Measurements from ENCODE around the gene BAHCC1. TPM values are rescaled to one million over a fixed set of nuclear protein-coding genes. Genes with fewer than 3 reads are reported as not detected.
A peak's percentile ranks its signal among the peaks of the same experiment; 100 is the strongest.

Gene BAHCC1
- total and polyA plus RNA-seq, 2 donors: 5.8 to 7.3 TPM

- Histone ChIP-seq H3K36me3 (ENCODE audit: control insufficient read depth in 2 of 2, insufficient read depth in 2 of 2, low read length in 1 of 2) (no peaks in the 10 kb centered on the region), H3K27me3 (ENCODE audit: control insufficient read depth in 2 of 2, insufficient read depth in 1 of 2, low read length in 1 of 2) (peaks cover 0 to 17% of the 10 kb centered on the region in 2 donors), H3K9me3 (ENCODE audit: control insufficient read depth in 2 of 2, insufficient read depth in 1 of 2, low read length in 1 of 2) (peaks cover 0 to 6% of the 10 kb centered on the region in 2 donors), H3K4me3 (ENCODE audit: low read length in 2 of 2) (no peak overlapping the region), H3K27ac (ENCODE audit: low read depth in 1 of 2, low read length in 1 of 2) (peak overlapping the region in 1 of 2 donors; percentile 4), H3K4me1 (ENCODE audit: control insufficient read depth in 2 of 2, insufficient read depth in 2 of 2, low read length in 2 of 2) (peaks cover 16 to 67% of the 10 kb centered on the region in 2 donors)
- peak in 1 of 9 donors; percentile 48 for DNase-seq (ENCODE audit: low read depth in 6 of 9, low spot score in 9 of 9)
- WGBS: 80% methylated on average over 27 of the region's 27 CpGs
These were observed 94.0 kb downstream of the BAHCC1 start for GRCh38 chr17:81489012-81489997.

GRCh38 chr17:81489998-81490992, 95.0 kb downstream of the BAHCC1 start:
- Histone ChIP-seq H3K27me3 (ENCODE audit: control insufficient read depth in 2 of 2, insufficient read depth in 1 of 2, low read length in 1 of 2) (peaks cover 0 to 13% of the 10 kb centered on the region in 2 donors), H3K4me3 (ENCODE audit: low read length in 2 of 2) (no peak overlapping the region), H3K36me3 (ENCODE audit: control insufficient read depth in 2 of 2, insufficient read depth in 2 of 2, low read length in 1 of 2) (no peaks in the 10 kb centered on the region), H3K27ac (ENCODE audit: low read depth in 1 of 2, low read length in 1 of 2) (no peak overlapping the region), H3K4me1 (ENCODE audit: control insufficient read depth in 2 of 2, insufficient read depth in 2 of 2, low read length in 2 of 2) (peaks cover 13 to 64% of the 10 kb centered on the region in 2 donors), H3K9me3 (ENCODE audit: control insufficient read depth in 2 of 2, insufficient read depth in 1 of 2, low read length in 1 of 2) (peaks cover 0 to 6% of the 10 kb centered on the region in 2 donors)
- no peak for DNase-seq (ENCODE audit: low read depth in 6 of 9, low spot score in 9 of 9)
- 82% methylated on average over 14 of the region's 14 CpGs for WGBS

GRCh38 chr17:81491181-81491581, 95.9 kb downstream of the BAHCC1 start:
- Histone ChIP-seq H3K4me3 (ENCODE audit: low read length in 2 of 2) (no peak overlapping the region), H3K27me3 (ENCODE audit: control insufficient read depth in 2 of 2, insufficient read depth in 1 of 2, low read length in 1 of 2) (peaks cover 0 to 13% of the 10 kb centered on the region in 2 donors), H3K36me3 (ENCODE audit: control insufficient read depth in 2 of 2, insufficient read depth in 2 of 2, low read length in 1 of 2) (no peaks in the 10 kb centered on the region), H3K4me1 (ENCODE audit: control insufficient read depth in 2 of 2, insufficient read depth in 2 of 2, low read length in 2 of 2) (peaks cover 13 to 60% of the 10 kb centered on the region in 2 donors), H3K27ac (ENCODE audit: low read depth in 1 of 2, low read length in 1 of 2) (no peak overlapping the region), H3K9me3 (ENCODE audit: control insufficient read depth in 2 of 2, insufficient read depth in 1 of 2, low read length in 1 of 2) (peaks cover 0 to 6% of the 10 kb centered on the region in 2 donors)
- 91% methylated on average over 5 of the region's 5 CpGs for WGBS
- DNase-seq (ENCODE audit: low read depth in 6 of 9, low spot score in 9 of 9): no peak

GRCh38 chr17:81491761-81492160, 96.5 kb downstream of the BAHCC1 start:
- H3K9me3 ChIP-seq (ENCODE audit: control insufficient read depth in 2 of 2, insufficient read depth in 1 of 2, low read length in 1 of 2): peaks cover 0 to 6% of the 10 kb centered on the region in 2 donors
- 56% methylated on average over 5 of the region's 5 CpGs for WGBS

DNA sequence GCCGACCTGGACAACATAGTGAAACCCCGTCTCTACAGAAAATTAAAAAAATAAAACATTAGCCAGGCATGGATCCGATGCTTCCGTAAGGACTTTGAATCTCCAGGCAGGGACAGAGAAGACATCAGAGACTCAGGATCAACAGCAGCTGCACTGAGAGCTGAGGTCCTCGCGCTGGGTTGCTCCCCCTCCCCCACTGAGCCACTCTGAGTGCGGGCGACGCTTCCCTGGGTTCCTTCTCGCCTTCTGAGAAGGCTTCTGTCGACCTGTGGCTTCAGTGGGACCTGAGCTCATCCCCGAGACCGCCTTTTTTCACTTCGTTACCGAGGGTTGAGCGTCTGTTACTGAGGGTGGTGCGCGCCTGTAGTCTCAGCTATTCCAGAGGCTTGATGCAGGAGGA, 96.9 kb downstream of the BAHCC1 start:
- no peaks in the 10 kb centered on the region for H3K36me3 ChIP-seq (ENCODE audit: control insufficient read depth in 2 of 2, insufficient read depth in 2 of 2, low read length in 1 of 2)
- H3K27me3 ChIP-seq (ENCODE audit: control insufficient read depth in 2 of 2, insufficient read depth in 1 of 2, low read length in 1 of 2): peaks cover 0 to 13% of the 10 kb centered on the region in 2 donors
- peak in 1 of 9 donors; percentile 61 for DNase-seq (ENCODE audit: low read depth in 6 of 9, low spot score in 9 of 9)
- H3K27ac ChIP-seq (ENCODE audit: low read depth in 1 of 2, low read length in 1 of 2): peak overlapping the region in 1 of 2 donors; percentile 53
- H3K9me3 ChIP-seq (ENCODE audit: control insufficient read depth in 2 of 2, insufficient read depth in 1 of 2, low read length in 1 of 2): peaks cover 0 to 6% of the 10 kb centered on the region in 2 donors
- peaks cover 11 to 50% of the 10 kb centered on the region in 2 donors for H3K4me1 ChIP-seq (ENCODE audit: control insufficient read depth in 2 of 2, insufficient read depth in 2 of 2, low read length in 2 of 2)
- H3K4me3 ChIP-seq (ENCODE audit: low read length in 2 of 2): no peak overlapping the region
- WGBS: 79% methylated on average over 18 of the region's 18 CpGs

More at GRCh38 chr17:81491761-81492160, 96.5 kb downstream of the BAHCC1 start:
- H3K4me1 ChIP-seq (ENCODE audit: control insufficient read depth in 2 of 2, insufficient read depth in 2 of 2, low read length in 2 of 2): peaks cover 13 to 55% of the 10 kb centered on the region in 2 donors
- H3K36me3 ChIP-seq (ENCODE audit: control insufficient read depth in 2 of 2, insufficient read depth in 2 of 2, low read length in 1 of 2): no peaks in the 10 kb centered on the region
- peaks cover 0 to 13% of the 10 kb centered on the region in 2 donors for H3K27me3 ChIP-seq (ENCODE audit: control insufficient read depth in 2 of 2, insufficient read depth in 1 of 2, low read length in 1 of 2)
- H3K4me3 ChIP-seq (ENCODE audit: low read length in 2 of 2): no peak overlapping the region
- H3K27ac ChIP-seq (ENCODE audit: low read depth in 1 of 2, low read length in 1 of 2): peak overlapping the region in 1 of 2 donors; percentile 53
- peak in 1 of 9 donors; percentile 41 for DNase-seq (ENCODE audit: low read depth in 6 of 9, low spot score in 9 of 9)

- 96% methylated on average over 9 of the region's 9 CpGs for WGBS
- Histone ChIP-seq H3K4me3 (ENCODE audit: low read length in 2 of 2) (no peak overlapping the region), H3K9me3 (ENCODE audit: control insufficient read depth in 2 of 2, insufficient read depth in 1 of 2, low read length in 1 of 2) (peaks cover 0 to 6% of the 10 kb centered on the region in 2 donors), H3K36me3 (ENCODE audit: control insufficient read depth in 2 of 2, insufficient read depth in 2 of 2, low read length in 1 of 2) (no peaks in the 10 kb centered on the region), H3K4me1 (ENCODE audit: control insufficient read depth in 2 of 2, insufficient read depth in 2 of 2, low read length in 2 of 2) (peaks cover 6 to 45% of the 10 kb centered on the region in 2 donors), H3K27me3 (ENCODE audit: control insufficient read depth in 2 of 2, insufficient read depth in 1 of 2, low read length in 1 of 2) (peaks cover 0 to 17% of the 10 kb centered on the region in 2 donors), H3K27ac (ENCODE audit: low read depth in 1 of 2, low read length in 1 of 2) (no peak overlapping the region)
- DNase-seq (ENCODE audit: low read depth in 6 of 9, low spot score in 9 of 9): no peak
These were observed 97.4 kb downstream of the BAHCC1 start for GRCh38 chr17:81492706-81493105.

DNA sequence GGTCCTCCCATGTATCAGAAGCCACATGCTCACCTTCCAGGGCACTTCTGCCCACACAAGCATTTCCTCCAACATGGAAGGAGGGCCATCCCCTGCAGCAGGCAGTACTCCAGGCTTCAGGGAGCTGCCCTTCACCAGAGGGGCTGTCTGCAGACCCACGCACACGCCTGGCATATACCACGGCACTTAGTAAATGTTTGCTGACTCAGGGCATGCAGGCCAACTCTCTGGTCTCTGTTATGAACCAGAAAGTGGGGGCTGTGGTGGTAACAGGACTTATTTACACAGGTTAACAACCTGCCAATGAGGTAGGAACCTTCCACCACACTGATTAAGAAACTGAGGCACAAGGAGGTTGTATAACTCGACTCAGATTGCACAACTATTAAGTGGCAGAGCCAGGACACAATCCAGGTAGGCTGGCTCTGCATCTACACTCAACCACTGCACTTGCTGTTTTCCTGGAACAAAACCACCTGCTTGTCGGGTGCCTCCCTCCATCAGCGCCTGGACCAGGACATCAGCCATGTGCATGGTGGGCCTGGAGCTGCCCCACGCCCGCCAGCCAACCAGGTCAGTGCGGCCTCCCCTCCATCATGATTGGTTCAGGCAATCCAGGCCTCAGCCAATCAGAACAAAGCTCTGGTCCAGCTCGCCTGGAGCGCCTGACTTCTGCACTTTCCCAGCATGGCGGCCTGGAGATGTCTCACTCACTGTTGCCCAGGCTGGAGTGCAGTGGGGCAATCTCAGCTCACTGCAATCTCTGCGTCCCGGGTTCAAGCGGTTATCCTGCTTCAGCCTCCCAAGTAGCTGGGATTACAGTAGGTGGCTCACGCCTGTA, 98.2 kb downstream of the BAHCC1 start:
- DNase-seq (ENCODE audit: low read depth in 6 of 9, low spot score in 9 of 9): no peak
- 92% methylated on average over 16 of the region's 16 CpGs for WGBS
- Histone ChIP-seq H3K4me1 (ENCODE audit: control insufficient read depth in 2 of 2, insufficient read depth in 2 of 2, low read length in 2 of 2) (peaks cover 6 to 42% of the 10 kb centered on the region in 2 donors), H3K9me3 (ENCODE audit: control insufficient read depth in 2 of 2, insufficient read depth in 1 of 2, low read length in 1 of 2) (peaks cover 0 to 6% of the 10 kb centered on the region in 2 donors), H3K36me3 (ENCODE audit: control insufficient read depth in 2 of 2, insufficient read depth in 2 of 2, low read length in 1 of 2) (no peaks in the 10 kb centered on the region), H3K27ac (ENCODE audit: low read depth in 1 of 2, low read length in 1 of 2) (no peak overlapping the region), H3K4me3 (ENCODE audit: low read length in 2 of 2) (no peak overlapping the region), H3K27me3 (ENCODE audit: control insufficient read depth in 2 of 2, insufficient read depth in 1 of 2, low read length in 1 of 2) (peaks cover 0 to 17% of the 10 kb centered on the region in 2 donors)
